Pulmonary artery endothelial cell (primary cell): ENCODE results near the gene SNX13. TPM values are rescaled to one million over a fixed set of nuclear protein-coding genes. Genes with fewer than 3 reads are reported as not detected.

Source experiments
- DNase-seq: peaks from one replicate; pipeline ENCODE4 v3.0.0-alpha.2; 2011; ENCODE audit warnings: low read depth, low spot score
- total RNA-seq: library from RNA; depleted of rRNA; stranded (reverse); fragments of >200 nt; gene quantifications from 2 replicates; pipeline ENCODE4 v1.2.3, GENCODE V29; 2014

Gene SNX13, protein sequence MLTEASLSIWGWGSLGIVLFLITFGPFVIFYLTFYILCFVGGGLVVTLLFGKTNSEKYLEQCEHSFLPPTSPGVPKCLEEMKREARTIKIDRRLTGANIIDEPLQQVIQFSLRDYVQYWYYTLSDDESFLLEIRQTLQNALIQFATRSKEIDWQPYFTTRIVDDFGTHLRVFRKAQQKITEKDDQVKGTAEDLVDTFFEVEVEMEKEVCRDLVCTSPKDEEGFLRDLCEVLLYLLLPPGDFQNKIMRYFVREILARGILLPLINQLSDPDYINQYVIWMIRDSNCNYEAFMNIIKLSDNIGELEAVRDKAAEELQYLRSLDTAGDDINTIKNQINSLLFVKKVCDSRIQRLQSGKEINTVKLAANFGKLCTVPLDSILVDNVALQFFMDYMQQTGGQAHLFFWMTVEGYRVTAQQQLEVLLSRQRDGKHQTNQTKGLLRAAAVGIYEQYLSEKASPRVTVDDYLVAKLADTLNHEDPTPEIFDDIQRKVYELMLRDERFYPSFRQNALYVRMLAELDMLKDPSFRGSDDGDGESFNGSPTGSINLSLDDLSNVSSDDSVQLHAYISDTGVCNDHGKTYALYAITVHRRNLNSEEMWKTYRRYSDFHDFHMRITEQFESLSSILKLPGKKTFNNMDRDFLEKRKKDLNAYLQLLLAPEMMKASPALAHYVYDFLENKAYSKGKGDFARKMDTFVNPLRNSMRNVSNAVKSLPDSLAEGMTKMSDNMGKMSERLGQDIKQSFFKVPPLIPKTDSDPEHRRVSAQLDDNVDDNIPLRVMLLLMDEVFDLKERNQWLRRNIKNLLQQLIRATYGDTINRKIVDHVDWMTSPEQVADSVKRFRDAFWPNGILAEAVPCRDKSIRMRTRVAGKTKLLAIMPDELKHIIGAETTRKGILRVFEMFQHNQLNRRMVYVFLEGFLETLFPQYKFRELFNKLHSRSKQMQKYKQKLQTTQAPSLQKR
- total RNA-seq: 26.6 and 29.1 TPM in 2 replicates

DNA sequence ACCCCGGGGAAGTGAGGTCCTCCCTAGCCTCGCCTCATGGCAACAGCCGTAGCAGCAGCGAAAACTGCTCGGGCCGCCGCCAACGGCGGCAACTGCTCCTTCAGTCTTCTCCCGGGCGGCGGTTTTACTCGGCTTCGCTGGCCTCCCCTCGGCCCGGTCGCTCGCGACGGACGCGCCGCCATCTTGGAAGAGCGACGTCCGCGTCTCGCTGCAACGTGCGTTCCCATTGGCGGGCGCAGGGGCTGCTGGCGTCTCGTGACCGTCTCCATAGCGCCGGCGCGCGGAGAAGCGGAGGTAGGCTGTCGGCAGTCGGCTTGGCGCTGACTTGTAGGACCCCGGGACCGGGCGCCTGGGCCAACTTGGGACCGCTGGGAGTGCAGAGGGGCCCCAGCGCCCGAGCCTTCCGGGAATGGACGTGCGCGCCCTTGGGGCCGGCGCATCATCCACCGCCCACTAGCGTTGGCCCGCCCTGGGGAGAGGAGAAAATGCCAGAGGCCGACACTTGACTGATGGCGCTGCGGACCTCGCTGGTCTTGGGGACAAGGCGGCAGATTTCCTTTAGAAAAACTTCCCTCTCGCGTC, at the start of gene SNX13:
SNX13 (minus strand) TSS at position 193 of the 582 bp plus-strand sequence. CDS start 199 bp downstream, outside the sequence.
- DNase-seq: peak; percentile 77

- no peak for DNase-seq
Measured at GRCh38 chr7:17989546-17989945, 49.3 kb upstream of the SNX13 start.

GRCh38 chr7:17988858-17989257, 48.6 kb upstream of the SNX13 start:
- DNase-seq: no peak

DNA sequence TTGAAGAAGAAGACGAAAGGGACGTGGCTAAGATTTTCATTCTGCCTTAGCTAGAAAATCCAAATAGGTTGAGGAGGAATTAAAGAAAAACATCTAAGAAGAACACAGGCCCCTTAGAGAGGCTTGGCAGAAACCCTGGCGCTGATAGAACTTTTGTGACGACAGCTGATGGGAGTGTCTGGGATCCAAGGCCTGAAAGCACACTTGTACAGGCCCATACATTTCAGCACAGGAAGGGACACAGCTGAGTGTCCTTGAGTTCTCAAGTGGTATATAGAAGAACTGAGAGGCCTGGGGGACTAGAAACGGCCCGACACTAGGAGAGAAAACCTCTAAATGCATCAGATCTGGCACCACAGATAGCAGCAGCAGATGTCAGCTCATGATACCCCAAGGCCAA, 47.8 kb upstream of the SNX13 start:
- no peak for DNase-seq

GRCh38 chr7:17986851-17987250, 46.6 kb upstream of the SNX13 start:
- DNase-seq: no peak

DNA sequence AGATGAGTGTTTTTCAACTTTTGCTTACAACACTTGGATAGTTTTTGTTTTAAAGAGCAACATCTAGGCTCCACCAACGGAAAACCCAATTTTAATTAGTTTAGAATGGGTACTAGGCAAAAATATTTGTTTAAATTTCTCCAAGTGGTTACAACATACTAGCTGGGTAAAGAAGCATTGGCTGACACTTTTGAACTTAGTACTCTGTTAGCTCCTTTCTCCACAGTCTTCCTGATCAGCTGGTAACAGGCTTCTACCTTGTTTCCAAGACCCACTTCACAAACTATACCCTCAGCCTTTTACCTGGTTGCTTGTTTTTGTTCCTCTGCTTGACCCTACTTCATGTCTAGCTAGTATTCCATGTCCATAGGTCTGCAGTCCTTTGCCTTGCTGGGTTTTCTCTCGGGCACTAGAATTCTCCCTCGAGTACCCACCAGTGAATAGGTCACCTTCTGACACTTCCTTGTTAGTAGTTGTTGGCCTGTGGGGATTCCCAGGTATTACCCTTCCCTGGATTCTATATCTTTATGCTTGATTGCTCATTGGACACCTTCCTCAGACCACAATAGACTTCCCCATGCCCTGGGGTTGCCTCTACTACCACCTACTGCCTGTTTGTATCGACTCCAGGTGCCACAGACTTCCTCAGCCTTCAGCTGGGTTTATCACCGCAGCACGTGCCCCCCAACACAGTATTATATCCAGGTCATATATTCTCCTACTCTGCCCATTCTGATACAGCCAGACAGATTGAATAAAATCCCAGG, 45.4 kb upstream of the SNX13 start:
- no peak for DNase-seq

DNA sequence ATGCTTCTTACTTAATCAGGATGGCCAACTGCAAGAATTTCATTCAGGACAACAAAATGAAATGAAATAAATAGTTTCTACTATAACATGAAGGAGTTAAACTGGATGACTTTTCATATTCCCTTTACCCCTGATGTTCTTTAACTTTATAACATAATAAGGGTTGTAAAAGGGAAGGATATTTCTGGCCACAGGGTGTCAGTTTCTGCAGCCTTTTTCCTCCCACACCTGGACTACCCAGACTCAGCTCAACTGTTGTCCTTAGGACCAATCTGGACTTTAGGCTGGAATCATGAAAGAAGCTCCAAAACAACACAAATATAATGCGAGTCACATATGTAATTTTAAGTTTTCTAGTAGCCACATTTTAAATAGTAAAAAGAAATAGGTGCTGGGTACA, 44.0 kb upstream of the SNX13 start:
- no peak for DNase-seq

DNA sequence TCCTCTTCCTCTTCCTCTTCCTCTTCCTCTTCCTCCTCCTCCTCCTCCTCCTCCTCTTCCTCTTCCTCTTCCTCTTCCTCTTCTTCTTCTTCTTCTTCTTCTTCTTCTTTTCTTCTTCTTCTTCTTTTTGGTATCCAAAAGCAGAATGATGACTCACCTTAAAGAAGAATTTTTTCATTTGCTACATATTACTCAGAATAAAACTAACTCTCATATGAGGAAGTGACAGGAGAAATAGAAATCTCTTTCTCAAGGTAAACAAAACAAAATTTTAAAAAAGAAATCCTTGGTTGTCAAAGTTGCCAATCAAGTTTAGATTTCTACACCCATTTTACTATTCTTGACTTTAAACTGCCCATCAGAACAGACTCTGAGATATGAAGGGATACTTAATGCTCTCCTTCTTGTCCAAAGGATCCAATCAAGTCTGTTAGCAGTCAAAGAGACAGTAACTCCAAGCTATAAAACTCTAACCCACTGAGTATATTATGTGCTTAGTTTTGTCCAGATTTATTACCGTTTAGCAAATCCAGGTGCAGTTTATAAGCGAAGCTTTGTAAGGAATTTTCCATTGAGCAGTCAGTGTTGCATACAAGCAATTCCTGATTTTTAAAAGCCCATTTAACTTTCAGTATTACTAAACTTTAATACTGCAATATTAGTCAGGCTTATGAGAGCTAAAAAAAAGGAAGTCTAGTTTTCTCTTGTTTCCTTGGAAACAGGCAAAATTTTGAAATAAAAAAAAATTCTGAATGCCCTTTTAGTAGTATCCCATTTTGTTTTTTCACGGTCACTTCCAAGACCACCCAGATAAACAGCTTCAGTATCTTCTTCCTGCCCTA, 43.1 kb upstream of the SNX13 start:
- DNase-seq: no peak

DNA sequence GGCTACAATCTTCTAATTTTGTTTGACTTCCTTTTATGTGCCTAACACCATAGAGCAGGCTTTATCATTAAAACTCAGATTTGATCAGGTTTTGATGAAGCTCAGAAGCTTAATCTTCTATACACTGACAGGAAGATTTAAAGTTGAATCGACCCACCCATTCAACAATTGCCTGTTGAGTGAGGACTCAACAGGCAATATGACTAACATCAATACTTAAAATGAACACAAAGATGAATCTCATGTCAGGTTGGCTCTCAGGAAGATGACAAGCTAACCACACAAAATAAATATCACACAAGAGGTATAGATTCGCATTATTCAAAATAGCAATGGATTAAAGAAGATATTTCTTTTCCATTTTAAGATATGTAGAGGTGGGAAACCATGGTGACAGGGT, 36.7 kb upstream of the SNX13 start:
- no peak for DNase-seq

DNA sequence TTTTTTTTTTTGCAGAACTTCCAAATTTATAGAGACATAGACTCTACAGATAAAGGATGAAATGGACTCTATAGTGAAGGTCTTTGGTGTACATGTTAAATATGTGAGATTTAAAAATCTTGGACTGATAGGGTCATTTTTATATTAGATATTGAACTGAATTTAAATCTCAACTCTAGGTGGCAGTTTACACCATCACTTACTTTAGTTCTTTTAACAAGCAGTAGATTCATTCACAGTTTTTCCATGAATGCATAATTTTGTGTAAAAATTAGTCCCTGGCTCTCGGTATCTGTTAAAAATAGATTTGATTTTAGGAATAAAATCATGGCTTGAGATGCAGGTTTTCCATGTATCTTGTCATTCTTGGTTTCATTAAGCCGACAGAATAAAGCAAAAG, 31.1 kb upstream of the SNX13 start:
- no peak for DNase-seq

DNA sequence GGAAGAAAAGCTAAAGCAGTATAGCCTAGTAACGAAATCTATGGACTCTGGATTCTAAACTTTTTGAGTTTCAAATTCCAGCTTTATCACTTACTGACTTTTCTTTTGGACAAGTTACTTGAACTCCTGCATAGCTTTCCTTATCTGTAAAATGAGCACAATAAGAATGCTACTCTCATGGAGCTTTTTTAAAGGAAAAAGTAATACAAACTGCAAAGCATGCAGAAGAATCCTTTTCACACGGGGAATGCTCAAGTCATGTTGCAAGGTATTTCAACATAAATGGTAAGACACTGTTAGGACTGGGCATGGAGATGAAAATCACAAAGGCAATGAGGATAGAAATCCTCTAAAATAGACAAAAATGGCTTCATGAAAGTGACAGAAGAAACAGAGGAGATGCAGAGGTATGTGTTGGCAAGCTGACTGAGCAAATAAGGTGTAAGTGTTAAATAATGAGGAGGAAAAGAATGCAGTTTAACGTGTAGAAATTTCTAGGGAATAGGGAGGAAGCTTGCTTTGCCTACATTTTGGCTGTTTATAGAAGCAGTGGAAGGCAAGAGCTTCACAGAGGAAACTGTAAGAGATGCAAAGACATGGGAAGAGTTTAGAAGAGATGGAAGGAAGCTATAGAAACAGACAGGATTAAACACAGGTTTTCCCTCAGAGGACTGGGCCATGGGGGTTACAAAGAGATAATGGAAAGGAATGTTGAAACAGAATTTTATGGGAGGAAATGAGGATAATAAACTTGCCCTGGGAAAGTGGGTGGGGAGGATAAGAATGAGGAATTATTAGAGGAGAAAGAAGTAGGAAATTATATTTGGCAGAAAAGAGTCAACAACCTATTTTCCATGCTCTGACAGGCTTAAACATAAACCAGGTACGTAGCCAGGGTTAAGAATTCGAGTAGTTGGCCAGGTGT, 28.8 kb upstream of the SNX13 start:
- no peak for DNase-seq

DNA sequence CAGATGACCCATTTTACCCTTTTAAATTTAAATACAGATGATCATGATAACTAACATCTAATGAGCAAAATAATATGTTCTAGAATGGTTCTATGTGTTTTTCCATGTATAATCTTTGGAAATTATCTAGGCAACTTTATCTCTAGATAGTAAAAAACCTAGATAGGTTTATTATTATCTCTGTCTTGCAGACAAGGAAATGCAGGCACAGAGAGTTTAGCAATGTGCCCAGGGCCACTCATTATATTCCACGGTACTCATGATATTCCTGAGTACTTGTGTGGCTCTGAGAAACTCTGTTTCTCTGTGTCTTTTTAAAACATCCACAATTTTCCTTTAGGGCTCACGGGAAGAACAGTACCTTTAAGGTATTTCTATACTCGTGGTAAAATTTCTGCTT, 26.4 kb upstream of the SNX13 start:
- DNase-seq: no peak

DNA sequence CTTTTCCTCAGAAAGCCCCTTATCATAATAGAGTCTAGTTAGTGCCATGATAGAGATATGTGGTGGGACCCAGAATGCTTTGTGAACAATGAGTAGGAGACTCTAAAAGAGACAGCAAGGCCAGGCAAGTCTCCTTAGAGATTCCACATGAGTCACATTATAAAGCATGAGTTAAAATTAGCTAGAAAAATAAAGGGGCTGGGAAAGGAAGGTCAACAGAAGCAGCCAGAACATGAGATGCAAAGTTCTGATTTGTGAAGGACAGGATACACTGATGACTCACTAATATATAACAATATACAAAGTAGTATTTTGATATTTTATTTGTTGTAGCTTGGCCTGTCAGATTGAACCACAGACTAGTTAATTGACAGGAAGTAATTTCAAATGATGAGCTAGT, 25.3 kb upstream of the SNX13 start:
- DNase-seq: peak; percentile 49

GRCh38 chr7:17963281-17963680, 23.0 kb upstream of the SNX13 start:
- DNase-seq: no peak

GRCh38 chr7:17962652-17963051, 22.4 kb upstream of the SNX13 start:
- no peak for DNase-seq

DNA sequence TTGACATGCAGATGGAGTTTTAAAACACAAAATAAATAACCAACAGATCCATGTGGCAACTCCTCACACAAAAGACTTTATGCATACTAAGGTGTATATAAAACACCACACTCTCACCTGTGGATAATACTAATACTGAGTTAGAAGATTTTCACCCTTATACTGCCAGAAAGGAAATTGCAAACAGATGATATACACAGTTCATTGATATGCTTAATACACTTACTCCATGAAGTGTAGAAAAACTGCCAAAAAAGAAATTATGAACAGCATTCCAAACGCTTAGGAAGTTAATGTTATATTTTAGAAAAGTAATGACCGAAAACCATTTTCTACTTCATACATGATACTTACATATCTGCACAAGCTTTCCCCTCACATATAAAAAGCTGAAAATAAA, 17.6 kb upstream of the SNX13 start:
- DNase-seq: no peak

- no peak for DNase-seq
Measured at GRCh38 chr7:17952387-17952786, 12.1 kb upstream of the SNX13 start.

DNA sequence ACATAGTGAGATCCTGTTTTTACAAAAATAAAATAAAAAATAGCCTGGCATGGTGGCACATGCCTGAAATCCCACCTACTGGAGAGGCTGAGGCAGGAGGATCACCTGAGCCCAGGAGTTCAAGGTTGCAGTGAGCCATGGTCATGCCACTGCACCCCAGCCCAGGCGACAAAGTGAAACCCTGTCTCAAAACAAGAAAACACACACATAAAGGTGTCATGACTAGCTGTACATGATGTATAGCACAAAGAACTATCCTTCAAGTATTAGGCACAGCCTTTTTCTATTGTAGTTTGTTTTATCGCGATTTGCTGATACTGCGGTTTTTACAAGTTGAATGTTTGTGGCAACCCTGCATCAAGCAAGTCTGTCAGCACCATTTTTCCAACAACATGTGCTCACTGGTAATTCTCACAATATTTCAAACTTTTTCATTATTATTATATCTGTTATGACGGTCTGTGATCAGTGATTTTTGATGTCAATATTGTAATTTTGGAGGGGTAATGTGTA, 11.5 kb upstream of the SNX13 start:
- DNase-seq: no peak
